IPS-NIHi7 (cell line): ENCODE data around the gene RECQL5.
A peak's percentile ranks its signal among the peaks of the same experiment; 100 is the strongest.

Experiments used
- DNase-seq: peaks from one replicate; pipeline ENCODE4 v3.0.0; 2012; ENCODE audit warnings: mixed read lengths; ENCODE audit errors: extremely low spot score

Gene RECQL5

GRCh38 chr17:75666959-75667790 lies at the start of gene RECQL5, which contains the start of gene SAP30BP:
TSS of gene RECQL5 (minus strand) at chr17:75667154. CDS start at chr17:75666557, 597 bp downstream.
TSS of gene SAP30BP (plus strand) at chr17:75667338. CDS start at chr17:75667373, 35 bp downstream.
- DNase-seq: peak; percentile 100

- DNase-seq: no peak
Observed at GRCh38 chr17:75712446-75712845, 45.5 kb upstream of the RECQL5 start.

GRCh38 chr17:75707079-75707571 lies 40.2 kb upstream of the RECQL5 start:
- DNase-seq: no peak

GRCh38 chr17:75706042-75706728 lies 39.2 kb upstream of the RECQL5 start:
- DNase-seq: no peak

GRCh38 chr17:75704963-75705875 lies 38.3 kb upstream of the RECQL5 start:
- no peak for DNase-seq

GRCh38 chr17:75703591-75703990 lies 36.6 kb upstream of the RECQL5 start:
- DNase-seq: no peak

GRCh38 chr17:75703191-75703590 lies 36.2 kb upstream of the RECQL5 start:
- DNase-seq: no peak

- DNase-seq: no peak
Observed at GRCh38 chr17:75701288-75701687, 34.3 kb upstream of the RECQL5 start.

GRCh38 chr17:75698659-75699058 lies 31.7 kb upstream of the RECQL5 start:
- DNase-seq: no peak

- no peak for DNase-seq
Observed at GRCh38 chr17:75697651-75698291, 30.8 kb upstream of the RECQL5 start.

GRCh38 chr17:75695830-75696271 lies 28.9 kb upstream of the RECQL5 start:
- DNase-seq: no peak

GRCh38 chr17:75695141-75695829 lies 28.3 kb upstream of the RECQL5 start:
- no peak for DNase-seq

- DNase-seq: no peak
Observed at GRCh38 chr17:75694536-75694935, 27.6 kb upstream of the RECQL5 start.

GRCh38 chr17:75693500-75694481 lies 26.8 kb upstream of the RECQL5 start:
- peak; percentile 73 for DNase-seq

GRCh38 chr17:75692976-75693375 lies 26.0 kb upstream of the RECQL5 start:
- no peak for DNase-seq

- no peak for DNase-seq
Observed at GRCh38 chr17:75691801-75692626, 25.1 kb upstream of the RECQL5 start.

- no peak for DNase-seq
Observed at GRCh38 chr17:75691371-75691791, 24.4 kb upstream of the RECQL5 start.

GRCh38 chr17:75689441-75689873 lies 22.5 kb upstream of the RECQL5 start:
- DNase-seq: no peak
